Body of pancreas (tissue), 4 donors: ENCODE results near the gene TBCA.

ENCODE experiments used
- CTCF ChIP-seq, 7 experiments: fragments of 450-650 bp in 4 of 7; fragments of 200-600 bp in 3 of 7; sonication (generic) in 3 of 7; IDR thresholded peaks; one replicate each; pipeline ENCODE4 v1.5.1; 2016 to 2019; ENCODE audit warnings: antibody characterized with exemption in 7 of 7
- POLR2A ChIP-seq, 3 donors: fragments of 450-650 bp; IDR thresholded peaks; one replicate each; pipeline ENCODE4 v1.6.1; 2016; ENCODE audit warnings: antibody characterized with exemption in 3 of 3, mild to moderate bottlenecking in 2 of 3

- TF ChIP-seq CTCF (IDR thresholded peaks at IDR 0.05): no peak
- no peak for TF ChIP-seq POLR2A (IDR thresholded peaks at IDR 0.05)
These were observed 48.8 kb upstream of the TBCA start for GRCh38 chr5:77824981-77825380.
